GM08714 (cell line): ENCODE data around the gene GRM1.

Experiments
- H3K4me3 ChIP-seq: fragments of 200-500 bp; sonication (Bioruptor generic); 2 replicates; pipeline ENCODE4 v1.5.1; 2014; ENCODE audit warnings: mild to moderate bottlenecking, low read length, inconsistent platforms
- ZNF274 ChIP-seq: IDR thresholded peaks from 2 replicates; pipeline ENCODE4 v1.6.1; 2012; ENCODE audit warnings: mild to moderate bottlenecking, low read depth, low read length

The GRM1 gene

GRCh38 chr6:146335336-146335735 lies 306.5 kb downstream of the GRM1 start:
- no peak overlapping the region for H3K4me3 ChIP-seq

GRCh38 chr6:146336191-146336590 lies 307.3 kb downstream of the GRM1 start:
- TF ChIP-seq ZNF274 = no peak
- H3K4me3 ChIP-seq = no peak overlapping the region

More at GRCh38 chr6:146335336-146335735, 306.5 kb downstream of the GRM1 start:
- TF ChIP-seq ZNF274 = no peak

- TF ChIP-seq ZNF274 = no peak
- H3K4me3 ChIP-seq = no peak overlapping the region
Measured at GRCh38 chr6:146337376-146337775, 308.5 kb downstream of the GRM1 start.

- no peak overlapping the region for H3K4me3 ChIP-seq
- no peak for TF ChIP-seq ZNF274
Measured at GRCh38 chr6:146339716-146340115, 310.9 kb downstream of the GRM1 start.

- TF ChIP-seq ZNF274 = no peak
- no peak overlapping the region for H3K4me3 ChIP-seq
Measured at GRCh38 chr6:146341493-146342230, 312.8 kb downstream of the GRM1 start.

- no peak for TF ChIP-seq ZNF274
- no peak overlapping the region for H3K4me3 ChIP-seq
Measured at GRCh38 chr6:146345598-146345997, 316.7 kb downstream of the GRM1 start.

- no peak overlapping the region for H3K4me3 ChIP-seq
- TF ChIP-seq ZNF274 = no peak
Measured at GRCh38 chr6:146347090-146347489, 318.2 kb downstream of the GRM1 start.

- no peak for TF ChIP-seq ZNF274
- H3K4me3 ChIP-seq = no peak overlapping the region
Measured at GRCh38 chr6:146347690-146348089, 318.8 kb downstream of the GRM1 start.

- no peak for TF ChIP-seq ZNF274
- H3K4me3 ChIP-seq = no peak overlapping the region
Measured at GRCh38 chr6:146351018-146351417, 322.2 kb downstream of the GRM1 start.

GRCh38 chr6:146352163-146352562 lies 323.3 kb downstream of the GRM1 start:
- TF ChIP-seq ZNF274 = no peak
- H3K4me3 ChIP-seq = no peak overlapping the region

- no peak overlapping the region for H3K4me3 ChIP-seq
- TF ChIP-seq ZNF274 = no peak
Measured at GRCh38 chr6:146354451-146354850, 325.6 kb downstream of the GRM1 start.

- H3K4me3 ChIP-seq = no peak overlapping the region
- TF ChIP-seq ZNF274 = no peak
Measured at GRCh38 chr6:146355521-146356100, 326.7 kb downstream of the GRM1 start.

- no peak overlapping the region for H3K4me3 ChIP-seq
- TF ChIP-seq ZNF274 = no peak
Measured at GRCh38 chr6:146357578-146358430, 328.9 kb downstream of the GRM1 start.

GRCh38 chr6:146358431-146359046 lies 329.7 kb downstream of the GRM1 start:
- TF ChIP-seq ZNF274 = no peak
- H3K4me3 ChIP-seq = no peak overlapping the region
